Activated CD4-positive, alpha-beta T cell treated with anti-CD3 and anti-CD28 coated beads for 36 hours (primary cell): ENCODE data around the gene DUSP23. TPM values are rescaled to one million over a fixed set of nuclear protein-coding genes. Genes with fewer than 3 reads are reported as not detected.

ENCODE experiments used
- ATAC-seq: fragments of 200-7000 bp; cut with Tn5 transposase; one replicate; pipeline ENCODE4 v1.10.0; 2021; ENCODE audit warnings: mild to moderate bottlenecking, moderate library complexity
- CTCF ChIA-PET: fragments of 350-600 bp; sonication (Branson Sonifier 250); formaldehyde crosslinking; loops from one replicate; lab custom pipeline; 2021; ENCODE audit warnings: antibody characterized with exemption; lab: Charles Lee
- POLR2A ChIA-PET: fragments of 350-600 bp; sonication (Branson Sonifier 250); formaldehyde crosslinking; loops from one replicate; lab custom pipeline; 2021; ENCODE audit warnings: antibody characterized with exemption, inconsistent platforms; lab: Charles Lee
- DNase-seq: peaks from one replicate; pipeline ENCODE4 v3.0.0-alpha.2; 2020
- H3K27ac Mint-ChIP-seq: one replicate; pipeline ENCODE4 v1.8.0; 2021; ENCODE audit warnings: mixed read lengths
- H3K27me3 Mint-ChIP-seq: one replicate; pipeline ENCODE4 v1.8.0; 2021; ENCODE audit warnings: mixed read lengths
- H3K36me3 Mint-ChIP-seq: one replicate; pipeline ENCODE4 v1.8.0; 2021; ENCODE audit warnings: low read depth, mixed read lengths
- H3K4me1 Mint-ChIP-seq: one replicate; pipeline ENCODE4 v1.8.0; 2021; ENCODE audit warnings: mixed read lengths
- H3K4me3 Mint-ChIP-seq: one replicate; pipeline ENCODE4 v1.8.0; 2021; ENCODE audit warnings: mild to moderate bottlenecking, moderate library complexity, mixed read lengths
- H3K9me3 Mint-ChIP-seq: one replicate; pipeline ENCODE4 v1.8.0; 2021; ENCODE audit warnings: low read depth, mixed read lengths
- intact Hi-C, 2 experiments: fragments of 100-400 bp; cut with DNase I in 1 of 2; cut with micrococcal nuclease in 1 of 2; formaldehyde crosslinking; loops; one replicate each; pipeline versions ENCODE4 v1.14.2 to v1.15.1; 2022 to 2024; cut with DNase I, micrococcal nuclease
- total RNA-seq, 2 experiments: library from RNA; stranded (reverse); gene quantifications; one replicate each; pipeline ENCODE4 v1.2.3, GENCODE V29; 2021

The DUSP23 gene
- total RNA-seq: 10 to 100 TPM; 23.9 to 26.8 TPM

DNA sequence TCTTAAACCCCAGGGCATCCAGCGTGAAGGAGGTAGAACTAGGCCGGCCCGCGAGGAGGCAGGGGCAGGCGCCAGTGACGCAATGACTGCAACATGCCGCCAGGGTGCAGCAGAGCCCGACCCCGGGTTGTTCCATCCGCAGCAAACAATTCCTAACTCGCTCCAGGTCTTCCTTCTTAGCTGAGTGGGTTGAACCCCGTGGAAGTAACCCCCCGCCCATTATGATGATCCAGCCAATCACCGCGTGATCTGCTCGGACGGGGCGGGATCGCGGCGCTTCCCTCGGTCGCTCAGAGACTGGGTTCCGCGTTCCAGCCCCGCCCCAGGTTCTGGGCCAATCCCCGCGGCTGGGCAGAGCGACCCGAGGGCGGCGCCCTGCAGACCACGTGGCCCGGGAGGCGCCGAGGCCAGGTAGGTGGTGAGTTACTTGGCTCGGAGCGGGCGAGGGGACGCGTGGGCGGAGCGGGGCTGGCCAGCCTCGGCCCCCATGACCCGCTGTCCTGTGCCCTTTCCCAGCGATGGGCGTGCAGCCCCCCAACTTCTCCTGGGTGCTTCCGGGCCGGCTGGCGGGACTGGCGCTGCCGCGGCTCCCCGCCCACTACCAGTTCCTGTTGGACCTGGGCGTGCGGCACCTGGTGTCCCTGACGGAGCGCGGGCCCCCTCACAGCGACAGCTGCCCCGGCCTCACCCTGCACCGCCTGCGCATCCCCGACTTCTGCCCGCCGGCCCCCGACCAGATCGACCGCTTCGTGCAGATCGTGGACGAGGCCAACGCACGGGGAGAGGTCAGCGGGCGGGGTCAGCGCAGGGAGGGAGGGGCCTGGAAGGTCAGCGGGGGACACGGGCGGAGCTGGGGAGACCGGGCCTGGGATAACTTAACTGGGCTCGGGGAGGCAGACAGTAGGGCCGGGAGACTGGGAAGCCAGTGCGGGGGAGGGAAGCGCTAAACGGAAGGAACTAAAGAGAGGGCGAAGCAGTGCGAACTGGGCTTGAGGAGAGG, at the start of gene DUSP23:
Gene DUSP23, plus strand, starts transcription at position 380 of the 1,000 bp plus-strand sequence. Its CDS starts 139 bp downstream, at position 519.
- Mint-ChIP-seq H3K4me3 (peak within 1 kb of the TSS; percentile 70), H3K36me3 (no peaks in the 10 kb centered on the region), H3K4me1 (peaks cover 12% of the 10 kb centered on the region), H3K9me3 (no peaks in the 10 kb centered on the region), H3K27me3 (peaks cover 2% of the 10 kb centered on the region), H3K27ac (peak within 1 kb of the TSS; percentile 14)
- ChIA-PET POLR2A (no interaction called here), CTCF (interaction anchor here (0.6 to 2.9 kb wide), 11 partner anchors 9 to 482 kb away, joined by 3 to 14 read pairs (median 4); partner anchors contain the start of gene DCAF8)
- intact Hi-C loops: loop anchor here (1.0 to 5.0 kb wide), 11 partner anchors 46 to 481 kb away; partner anchors contain the start of genes PIGM (in 2 of the 2), SLAMF8 (in 2 of the 2), DCAF8 (in 1 of the 2) and IGSF8 (in 1 of the 2)
- DNase-seq: peak; percentile 97
- ATAC-seq: peak; percentile 99

DNA sequence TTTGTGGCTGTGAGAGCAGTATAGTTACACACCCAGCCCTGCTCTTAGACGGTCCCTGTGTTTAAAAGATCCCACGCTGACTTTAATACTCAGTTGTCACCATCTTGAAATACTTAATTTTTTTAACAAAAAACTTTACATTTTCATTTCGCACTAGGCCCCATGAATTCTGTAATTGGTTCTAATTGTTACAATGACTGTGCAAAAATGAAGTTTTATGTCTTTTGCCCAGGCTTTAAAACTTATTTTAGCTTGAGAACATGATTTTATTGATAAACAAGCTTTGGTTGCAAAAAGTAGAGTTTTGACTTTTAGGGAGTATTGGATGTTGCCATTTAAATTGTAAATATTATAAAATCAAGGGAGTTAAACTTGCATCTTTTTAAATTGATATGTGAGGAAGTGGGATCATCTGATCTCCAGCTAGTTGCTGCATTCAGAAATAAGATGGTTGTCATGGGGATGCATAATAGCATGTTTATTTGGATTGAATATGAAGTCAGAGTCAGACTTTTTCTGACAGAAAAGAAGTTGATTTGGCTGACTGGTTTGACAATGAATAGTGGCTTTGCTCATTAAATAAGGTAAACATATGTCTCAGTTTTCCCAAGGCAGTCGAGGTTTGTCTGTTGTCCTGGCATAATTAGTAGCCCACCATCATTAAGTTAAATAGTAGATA, 43.4 kb upstream of the DUSP23 start:
- Mint-ChIP-seq H3K4me3 (no peak overlapping the region), H3K4me1 (no peaks in the 10 kb centered on the region), H3K27me3 (peaks cover 6% of the 10 kb centered on the region), H3K27ac (no peak overlapping the region), H3K36me3 (no peaks in the 10 kb centered on the region), H3K9me3 (no peaks in the 10 kb centered on the region)
- ATAC-seq (no peak), DNase-seq (no peak)
- POLR2A ChIA-PET: no interaction called here
- intact Hi-C loops: no loop called here
- CTCF ChIA-PET: no interaction called here

DNA sequence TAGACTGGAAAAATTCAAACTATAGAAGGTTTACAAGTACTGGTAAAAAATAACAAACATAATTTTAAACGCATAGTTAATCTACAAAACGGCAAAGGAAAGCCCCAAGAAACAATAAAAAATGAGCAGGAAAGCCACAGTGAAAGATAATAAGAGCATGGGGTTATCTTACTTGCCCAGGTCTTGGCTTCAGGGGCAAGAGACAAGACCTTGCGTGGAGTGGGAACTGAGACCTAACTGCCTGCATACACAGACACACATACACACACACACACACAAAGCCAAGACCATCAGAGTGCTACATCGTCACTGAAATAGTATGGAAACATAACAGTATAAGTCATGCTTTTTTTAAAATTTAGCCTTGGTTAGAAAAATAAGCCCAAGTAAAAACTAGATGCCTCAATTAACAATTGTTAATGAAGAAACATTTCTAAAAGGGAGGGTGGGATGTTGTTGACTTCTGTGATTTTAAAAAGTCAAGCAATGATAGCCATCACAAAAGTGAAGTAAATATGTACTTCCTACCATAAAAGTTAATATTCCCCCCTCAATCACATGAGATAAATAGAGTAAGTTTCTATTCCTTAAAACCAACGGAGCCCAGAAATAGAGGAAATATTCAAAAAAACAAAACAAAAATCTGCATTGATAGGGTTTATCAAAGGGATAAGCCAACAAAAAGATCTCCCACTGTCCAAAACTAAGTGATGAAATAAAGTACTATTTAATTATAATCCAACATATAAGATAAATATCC, 36.9 kb upstream of the DUSP23 start:
- Mint-ChIP-seq H3K4me3 (no peak overlapping the region), H3K36me3 (no peaks in the 10 kb centered on the region), H3K9me3 (no peaks in the 10 kb centered on the region), H3K27me3 (peaks cover 6% of the 10 kb centered on the region), H3K4me1 (no peaks in the 10 kb centered on the region), H3K27ac (no peak overlapping the region)
- no peak for ATAC-seq
- POLR2A ChIA-PET: no interaction called here
- CTCF ChIA-PET: no interaction called here
- intact Hi-C loops: no loop called here
- no peak for DNase-seq

DNA sequence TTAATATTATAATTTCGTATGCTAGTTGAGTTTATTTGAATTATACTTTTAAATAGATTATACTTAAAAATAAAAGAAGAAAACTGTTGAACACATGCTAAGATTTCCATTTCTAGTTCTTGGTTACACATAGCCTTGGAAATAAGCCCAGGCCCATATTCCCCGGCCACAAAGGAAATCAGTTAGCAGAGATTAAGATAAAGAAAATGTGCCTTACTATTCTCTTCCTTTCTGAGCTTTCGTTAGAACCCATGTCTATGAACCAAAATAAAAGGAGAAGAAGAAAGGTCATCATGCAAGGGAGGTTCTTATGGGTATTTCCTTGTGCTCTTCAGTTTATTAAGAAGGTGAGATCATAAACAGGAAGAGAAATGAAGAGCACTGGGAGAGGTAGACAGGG, 34.1 kb upstream of the DUSP23 start:
- Mint-ChIP-seq H3K27me3 (peaks cover 4% of the 10 kb centered on the region), H3K4me1 (no peaks in the 10 kb centered on the region), H3K27ac (no peak overlapping the region), H3K36me3 (no peaks in the 10 kb centered on the region), H3K4me3 (no peak overlapping the region), H3K9me3 (no peaks in the 10 kb centered on the region)
- ChIA-PET CTCF (no interaction called here), POLR2A (no interaction called here)
- no peak for DNase-seq
- intact Hi-C loops: no loop called here
- no peak for ATAC-seq

DNA sequence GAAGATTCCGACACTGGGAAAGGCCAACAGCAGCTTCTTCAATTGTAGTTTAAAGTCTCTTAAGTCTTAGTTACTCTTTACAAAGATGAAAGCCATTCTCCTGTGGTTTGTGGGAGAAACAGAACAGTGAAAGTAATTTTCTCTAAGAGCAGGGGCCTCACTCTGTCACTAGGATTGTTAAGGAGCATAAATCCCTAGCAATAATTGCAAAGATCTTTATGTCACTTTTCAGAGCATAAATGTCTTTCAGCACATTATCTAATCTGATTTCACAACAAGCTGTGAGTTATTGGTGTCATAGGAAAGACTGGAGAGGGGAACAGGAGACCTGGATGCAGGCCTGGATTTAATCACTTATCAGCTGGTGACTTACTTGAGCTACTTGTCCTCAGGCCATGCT, 32.4 kb upstream of the DUSP23 start:
- Mint-ChIP-seq H3K4me3 (no peak overlapping the region), H3K27ac (no peak overlapping the region), H3K27me3 (peaks cover 5% of the 10 kb centered on the region), H3K4me1 (no peaks in the 10 kb centered on the region), H3K36me3 (no peaks in the 10 kb centered on the region), H3K9me3 (no peaks in the 10 kb centered on the region)
- DNase-seq (no peak), ATAC-seq (no peak)
- CTCF ChIA-PET: interaction anchor here (0.6 to 1.4 kb wide), 3 partner anchors 63 to 142 kb away, joined by 3 to 4 read pairs (median 3); no protein-coding TSS in a partner anchor
- POLR2A ChIA-PET: no interaction called here
- intact Hi-C loops: no loop called here

DNA sequence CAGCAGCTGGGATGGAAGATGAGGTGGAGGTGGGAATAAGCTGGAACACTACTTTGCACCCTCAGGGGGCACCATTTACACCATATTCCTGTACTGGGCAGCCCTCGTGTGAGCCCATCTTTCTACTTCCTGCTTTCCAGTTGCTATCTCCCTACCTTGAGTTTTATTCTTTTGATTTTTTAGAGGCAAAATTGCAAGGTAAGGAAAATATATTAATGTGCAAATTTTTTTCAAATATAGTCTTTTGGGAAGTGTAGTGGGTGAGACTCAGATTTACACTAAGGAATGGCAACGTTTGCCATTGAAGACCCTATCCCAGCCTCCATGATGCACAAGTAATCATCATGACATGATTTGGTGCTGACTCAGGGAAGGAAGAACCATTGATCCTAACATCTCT, 31.1 kb upstream of the DUSP23 start:
- DNase-seq: no peak
- CTCF ChIA-PET: no interaction called here
- H3K9me3 Mint-ChIP-seq: no peaks in the 10 kb centered on the region
- H3K27me3 Mint-ChIP-seq: peaks cover 1% of the 10 kb centered on the region
- no peak for ATAC-seq
- H3K27ac Mint-ChIP-seq: no peak overlapping the region
- no peak overlapping the region for H3K4me3 Mint-ChIP-seq
- H3K36me3 Mint-ChIP-seq: no peaks in the 10 kb centered on the region
- POLR2A ChIA-PET: no interaction called here
- intact Hi-C loops: no loop called here
- no peaks in the 10 kb centered on the region for H3K4me1 Mint-ChIP-seq

DNA sequence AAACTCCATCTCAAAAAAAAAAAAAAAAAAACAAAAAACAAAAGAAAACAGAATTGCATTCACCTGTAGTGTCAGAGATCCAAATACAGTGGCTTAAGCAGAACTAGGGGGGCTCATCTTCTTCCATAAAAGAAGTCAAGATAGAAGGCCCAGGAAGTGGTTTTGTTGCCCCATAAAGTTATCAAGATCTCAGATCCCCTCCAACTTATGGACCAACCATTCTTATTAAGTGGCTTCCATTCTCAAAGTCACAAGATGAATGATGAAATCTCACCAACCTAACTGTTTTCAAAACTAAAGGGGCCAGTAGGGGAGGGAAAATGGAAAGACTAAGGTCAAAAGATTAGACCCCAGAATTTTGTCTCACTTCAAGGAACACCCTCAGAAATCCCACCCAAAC, 30.1 kb upstream of the DUSP23 start:
- ATAC-seq (no peak), DNase-seq (no peak)
- Mint-ChIP-seq H3K27ac (no peak overlapping the region), H3K27me3 (peaks cover 1% of the 10 kb centered on the region), H3K36me3 (no peaks in the 10 kb centered on the region), H3K4me3 (no peak overlapping the region), H3K9me3 (no peaks in the 10 kb centered on the region), H3K4me1 (no peaks in the 10 kb centered on the region)
- intact Hi-C loops: no loop called here
- ChIA-PET POLR2A (no interaction called here), CTCF (interaction anchor here (0.7 kb wide), 1 partner anchor 136 kb away, joined by 3 read pairs; no protein-coding TSS in a partner anchor)

DNA sequence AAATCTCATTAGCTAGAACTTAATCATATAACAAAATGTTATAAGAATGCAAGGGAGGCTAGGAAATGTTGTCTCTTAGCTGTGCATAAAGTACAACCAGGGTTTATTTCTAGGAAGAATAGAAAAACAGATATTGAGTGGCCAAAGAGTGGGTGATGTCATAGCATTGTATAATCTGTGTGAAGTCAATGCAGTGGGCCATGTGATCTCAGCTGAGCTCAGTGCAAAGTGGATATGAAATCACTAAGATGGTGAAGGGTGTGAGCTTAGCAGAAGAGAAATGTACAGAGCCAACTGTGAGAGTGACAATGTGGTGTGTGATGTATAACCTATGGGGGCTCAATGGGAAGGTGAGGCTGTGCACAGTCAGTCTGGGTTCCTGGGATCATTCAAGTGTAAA, 29.7 kb upstream of the DUSP23 start:
- DNase-seq (no peak), ATAC-seq (no peak)
- intact Hi-C loops: no loop called here
- Mint-ChIP-seq H3K27ac (no peak overlapping the region), H3K27me3 (peaks cover 1% of the 10 kb centered on the region), H3K4me3 (no peak overlapping the region), H3K36me3 (no peaks in the 10 kb centered on the region), H3K9me3 (no peaks in the 10 kb centered on the region), H3K4me1 (no peaks in the 10 kb centered on the region)
- ChIA-PET POLR2A (no interaction called here), CTCF (no interaction called here)

DNA sequence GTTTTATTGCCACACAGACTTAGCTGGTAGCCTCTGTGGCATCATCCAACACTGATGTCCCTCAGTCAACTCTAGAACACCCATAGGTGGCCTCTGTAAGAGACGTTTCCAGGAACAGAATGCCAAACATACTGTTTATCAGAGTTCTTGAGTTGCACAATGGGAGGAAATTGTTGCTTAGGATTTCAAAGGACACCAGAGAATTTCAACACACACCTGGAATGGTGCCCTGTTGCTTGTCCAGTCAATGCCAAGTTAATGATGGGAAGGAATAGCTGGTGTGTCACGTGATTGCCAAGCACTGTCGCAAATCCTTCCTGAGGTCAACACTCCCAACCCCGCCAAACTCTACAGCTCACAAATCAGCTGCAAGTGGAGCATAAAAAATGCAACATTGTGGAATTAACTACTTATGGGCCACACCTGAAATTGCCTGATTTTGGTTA, 28.6 kb upstream of the DUSP23 start:
- Mint-ChIP-seq H3K36me3 (no peaks in the 10 kb centered on the region), H3K27ac (no peak overlapping the region), H3K9me3 (no peaks in the 10 kb centered on the region), H3K27me3 (peaks cover 1% of the 10 kb centered on the region), H3K4me3 (no peak overlapping the region), H3K4me1 (no peaks in the 10 kb centered on the region)
- no peak for ATAC-seq
- CTCF ChIA-PET: interaction anchor here (0.6 kb wide), 1 partner anchor 584 kb away, joined by 3 read pairs; no protein-coding TSS in a partner anchor
- POLR2A ChIA-PET: no interaction called here
- intact Hi-C loops: no loop called here
- no peak for DNase-seq

DNA sequence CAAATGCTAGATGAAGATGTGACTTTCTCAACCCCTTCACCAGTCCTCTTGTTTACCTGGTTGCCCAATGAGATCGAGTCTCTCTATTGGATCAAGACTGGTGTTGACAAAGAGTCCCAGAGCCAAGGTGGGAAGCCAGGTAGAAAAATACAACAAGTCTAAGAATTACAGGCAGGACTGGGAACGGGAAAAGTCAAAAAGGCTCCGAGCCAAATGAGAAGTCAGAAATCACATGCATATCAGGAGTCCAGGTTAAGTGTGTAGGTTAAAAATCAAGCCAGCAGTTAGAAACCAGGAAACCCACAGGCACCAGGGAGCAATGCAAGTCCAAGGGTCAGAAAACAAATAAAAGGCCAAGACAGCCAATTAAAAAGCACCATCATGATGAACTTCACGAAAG, 27.4 kb upstream of the DUSP23 start:
- POLR2A ChIA-PET: no interaction called here
- no peaks in the 10 kb centered on the region for H3K9me3 Mint-ChIP-seq
- peaks cover 1% of the 10 kb centered on the region for H3K27me3 Mint-ChIP-seq
- H3K4me1 Mint-ChIP-seq: no peaks in the 10 kb centered on the region
- DNase-seq: no peak
- intact Hi-C loops: no loop called here
- H3K36me3 Mint-ChIP-seq: no peaks in the 10 kb centered on the region
- H3K4me3 Mint-ChIP-seq: no peak overlapping the region
- no peak overlapping the region for H3K27ac Mint-ChIP-seq
- ATAC-seq: no peak
- CTCF ChIA-PET: no interaction called here

DNA sequence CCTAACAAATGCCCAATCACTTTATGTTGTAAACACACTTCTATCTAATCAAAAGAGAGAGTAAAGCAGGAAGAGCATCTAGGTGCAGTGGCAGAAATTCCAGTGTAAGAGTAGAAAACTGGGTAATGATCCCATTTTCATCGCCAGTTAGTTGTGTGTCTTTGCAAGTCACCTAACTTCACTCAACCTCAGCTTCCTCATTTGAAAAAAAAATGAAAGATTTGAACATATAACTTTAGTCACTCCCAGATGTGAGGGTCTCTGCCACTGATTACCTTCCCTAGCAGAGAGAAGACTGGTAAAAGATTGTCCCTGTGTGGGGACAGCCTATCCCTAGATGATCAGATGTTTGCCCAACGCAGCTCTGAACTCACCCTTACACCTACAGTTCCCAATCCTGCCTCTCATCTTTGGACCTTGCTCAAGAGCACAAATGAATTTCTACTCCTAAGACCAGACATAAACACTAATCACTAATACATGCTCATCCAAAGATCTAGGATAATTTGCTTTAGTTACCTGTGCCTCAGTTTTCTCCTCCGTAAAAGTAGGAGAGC, 25.2 kb upstream of the DUSP23 start:
- no peak for ATAC-seq
- CTCF ChIA-PET: no interaction called here
- no peaks in the 10 kb centered on the region for H3K36me3 Mint-ChIP-seq
- DNase-seq: no peak
- H3K27me3 Mint-ChIP-seq: peaks cover 1% of the 10 kb centered on the region
- intact Hi-C loops: no loop called here
- no peaks in the 10 kb centered on the region for H3K4me1 Mint-ChIP-seq
- no peak overlapping the region for H3K27ac Mint-ChIP-seq
- no peak overlapping the region for H3K4me3 Mint-ChIP-seq
- no peaks in the 10 kb centered on the region for H3K9me3 Mint-ChIP-seq
- POLR2A ChIA-PET: no interaction called here
